UCSD-AML1 (cell line): ENCODE data around the gene TCEANC.

Source experiments
- DNase-seq: peaks from one replicate; lab custom pipeline; 2025; ENCODE audit not compliant: unreplicated experiment; lab: John Stamatoyannopoulos, UW

Gene TCEANC

DNA sequence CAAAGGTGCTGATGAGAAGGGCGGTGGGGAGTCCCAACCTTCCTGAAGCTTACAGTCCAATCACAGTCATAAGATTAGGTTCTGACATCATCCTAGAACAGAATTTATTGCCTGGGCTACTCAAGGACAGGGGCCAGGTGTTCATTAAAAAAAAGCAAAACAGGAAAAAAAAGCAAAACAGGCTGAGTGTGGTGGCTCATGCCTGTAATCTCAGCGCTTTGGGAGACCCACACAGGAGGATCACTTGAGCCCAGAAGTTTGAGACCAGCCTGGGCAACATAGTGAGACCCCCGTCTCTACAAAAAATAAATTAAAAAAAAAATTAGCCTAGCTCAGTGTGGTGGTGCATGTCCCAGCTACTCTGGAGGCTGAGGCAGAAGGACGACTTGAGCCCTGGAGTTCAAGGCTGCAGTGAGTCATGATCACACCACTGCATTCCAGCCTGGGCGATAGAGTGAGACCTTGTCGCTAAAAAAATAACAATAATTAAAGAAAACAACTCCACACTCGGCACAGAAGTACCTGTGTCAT, 39.0 kb downstream of the TCEANC start:
- DNase-seq, result no peak

DNA sequence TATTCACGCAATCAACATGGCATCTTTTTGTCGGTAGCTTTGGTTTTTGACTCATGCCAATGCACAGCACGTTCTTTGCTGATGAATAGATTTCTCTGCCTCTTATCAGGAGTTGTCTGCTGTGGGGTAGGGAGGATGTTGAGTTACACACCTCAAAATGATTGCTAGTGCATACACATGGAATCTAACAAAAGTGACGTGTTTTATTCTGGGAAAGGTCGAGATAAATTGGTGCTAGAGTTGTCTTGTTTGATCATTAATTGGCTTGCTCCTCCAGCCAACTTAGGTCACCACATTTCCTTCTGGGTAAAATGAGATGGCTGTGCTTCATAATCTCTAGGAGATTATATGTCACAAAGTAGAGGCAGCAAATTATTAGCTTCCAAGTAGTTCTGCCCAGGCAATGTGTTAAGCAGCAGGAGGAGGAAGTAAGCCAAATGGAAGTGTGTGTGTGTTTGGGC, 39.9 kb downstream of the TCEANC start:
- no peak for DNase-seq

DNA sequence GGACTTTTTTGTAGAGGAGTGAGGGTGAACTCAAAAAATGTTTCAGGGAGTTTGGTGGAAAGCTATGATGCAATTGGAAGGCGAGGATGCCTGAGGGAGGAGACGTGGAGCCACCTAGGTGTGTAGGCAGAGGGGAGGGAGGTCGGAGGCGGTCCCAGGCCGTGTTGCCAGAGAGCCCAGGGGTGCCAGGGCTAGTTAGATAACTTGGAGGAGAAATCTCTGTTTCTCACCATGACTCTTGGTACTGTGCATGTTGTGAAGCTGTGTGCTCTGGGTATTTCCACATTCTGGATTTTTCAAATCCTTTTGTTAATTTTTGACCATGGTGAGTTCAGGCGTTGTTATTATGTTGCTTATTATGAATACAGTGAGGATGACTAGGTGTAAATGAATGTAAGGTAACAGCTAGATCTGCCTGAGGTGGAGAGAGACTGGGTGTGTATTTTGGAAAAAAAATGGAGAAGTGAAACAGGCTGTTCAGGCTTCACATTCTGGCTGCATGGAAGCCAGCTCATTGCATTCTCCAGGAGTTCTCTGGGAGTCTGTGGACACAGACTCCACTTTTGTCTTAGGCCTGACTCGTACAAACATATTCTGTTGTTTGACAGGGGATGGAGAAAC, 40.5 kb downstream of the TCEANC start:
- no peak for DNase-seq

DNA sequence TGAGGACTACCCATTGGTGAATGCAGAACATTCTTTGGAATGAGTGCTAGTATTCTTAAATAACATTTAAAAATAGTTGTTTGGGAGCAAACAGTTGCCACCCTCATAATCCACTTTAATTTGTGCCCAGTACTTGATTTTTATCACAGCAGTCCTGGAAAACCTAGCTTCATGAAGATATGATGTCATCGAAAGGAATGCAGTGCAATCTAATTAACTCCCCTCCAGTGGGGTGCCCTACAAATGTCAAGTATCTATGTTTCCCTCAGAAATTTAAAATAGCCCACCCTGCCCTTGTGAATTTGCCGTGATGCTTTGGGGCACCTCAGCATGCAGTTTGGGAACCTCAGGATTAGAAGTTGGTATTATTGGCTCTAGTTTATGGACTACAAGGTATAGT, 41.4 kb downstream of the TCEANC start:
- no peak for DNase-seq

DNA sequence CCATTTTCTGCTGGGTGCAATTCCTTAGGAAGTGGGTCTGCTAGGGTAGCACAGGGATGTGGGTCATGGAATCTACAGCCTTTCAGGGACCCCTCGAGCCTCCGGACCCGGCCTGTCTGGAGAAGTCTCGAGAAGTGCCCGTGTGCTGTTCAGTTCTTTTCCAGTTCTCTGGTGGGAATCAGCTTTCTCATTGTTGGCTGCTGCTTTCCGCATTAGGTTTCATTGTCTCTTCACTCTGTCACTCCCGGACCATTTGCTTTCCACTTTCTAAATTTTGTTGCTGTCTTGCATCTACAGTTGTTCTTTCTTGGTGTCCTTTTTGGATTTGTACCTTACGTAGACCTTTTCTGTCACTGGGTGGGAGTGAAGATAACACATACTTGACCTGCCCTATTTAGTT, 42.0 kb downstream of the TCEANC start:
- DNase-seq, result no peak

DNA sequence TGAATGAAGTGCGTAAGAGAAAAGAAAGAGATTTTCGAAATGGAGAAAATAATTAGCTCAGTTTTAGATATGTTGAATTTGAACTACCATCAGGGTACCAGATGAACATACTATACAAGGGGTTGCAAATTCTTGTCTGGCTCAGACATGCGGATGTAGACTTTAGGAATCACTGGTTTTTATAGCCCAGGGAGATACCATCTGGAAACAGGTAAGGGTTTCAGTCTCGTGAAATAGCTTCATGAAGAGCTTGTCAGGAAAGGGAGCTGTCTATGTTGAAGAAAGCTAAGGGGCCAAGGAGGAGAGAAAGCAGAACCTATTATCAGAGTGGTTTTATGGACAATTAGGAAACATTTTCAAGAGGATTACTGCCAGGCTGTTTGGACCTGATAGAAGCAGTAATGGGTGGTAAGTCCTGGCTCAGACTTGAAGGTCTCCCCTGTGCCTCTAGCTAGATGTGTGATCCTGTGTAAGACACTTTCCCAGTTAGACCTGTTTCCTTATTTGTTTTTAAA, 42.7 kb downstream of the TCEANC start:
- DNase-seq, result no peak

DNA sequence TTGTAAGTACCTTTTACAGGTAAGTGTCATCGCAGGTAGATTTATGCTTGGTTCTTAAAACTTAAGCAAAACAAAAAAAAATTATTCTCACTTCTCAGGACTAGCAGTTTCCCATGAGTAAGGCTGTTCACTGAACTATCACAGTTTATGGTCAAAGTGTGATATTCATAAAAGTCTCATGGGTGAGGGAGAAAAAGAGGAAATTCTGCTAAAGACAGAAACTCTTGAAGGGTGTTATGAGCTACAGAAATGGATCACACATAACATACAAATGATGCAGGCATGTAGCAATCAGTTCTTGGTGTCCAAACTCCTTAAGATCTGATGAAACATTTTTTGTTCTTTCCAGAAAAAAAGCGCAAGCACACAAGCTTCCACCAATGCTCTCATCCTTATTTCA, 44.5 kb downstream of the TCEANC start:
- DNase-seq, result no peak

DNA sequence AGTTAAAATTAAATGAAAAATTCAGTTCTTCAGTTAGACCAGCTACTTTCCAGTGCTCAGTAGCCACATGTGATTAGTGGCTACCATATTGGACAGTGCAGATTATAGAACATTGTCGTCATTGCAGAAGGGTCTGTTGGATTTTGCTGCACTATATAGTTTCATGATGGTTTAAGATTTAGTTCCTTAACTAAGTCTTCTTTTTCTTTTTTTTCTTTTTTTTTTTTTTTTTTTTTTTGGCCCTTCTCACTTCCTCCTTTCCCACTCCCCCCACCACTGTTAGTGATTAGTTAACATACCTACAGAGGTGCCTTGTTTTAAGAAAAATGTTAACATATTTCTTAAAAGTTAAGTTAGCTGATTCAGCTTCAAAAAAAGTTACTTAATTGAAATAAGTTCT, 45.0 kb downstream of the TCEANC start:
- DNase-seq, result no peak

DNA sequence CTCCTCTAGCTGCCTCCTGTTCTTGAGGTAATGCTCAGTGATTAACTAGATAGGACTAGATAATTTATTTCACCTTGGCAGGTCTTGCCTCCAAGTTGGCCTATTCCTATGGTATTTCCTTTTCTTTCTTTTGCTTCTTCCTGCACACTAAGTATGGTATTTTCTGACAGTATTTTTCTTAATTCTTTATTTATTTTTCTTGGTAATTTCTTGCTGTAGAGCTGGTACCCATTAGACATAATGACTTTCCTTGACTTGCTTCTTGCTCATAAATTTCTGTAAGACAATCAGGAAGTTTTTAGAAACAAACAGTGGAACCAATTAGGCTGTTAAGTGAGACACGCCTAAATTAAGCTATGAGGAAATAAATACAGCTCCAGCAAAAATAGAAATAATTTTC, 45.5 kb downstream of the TCEANC start:
- no peak for DNase-seq

DNA sequence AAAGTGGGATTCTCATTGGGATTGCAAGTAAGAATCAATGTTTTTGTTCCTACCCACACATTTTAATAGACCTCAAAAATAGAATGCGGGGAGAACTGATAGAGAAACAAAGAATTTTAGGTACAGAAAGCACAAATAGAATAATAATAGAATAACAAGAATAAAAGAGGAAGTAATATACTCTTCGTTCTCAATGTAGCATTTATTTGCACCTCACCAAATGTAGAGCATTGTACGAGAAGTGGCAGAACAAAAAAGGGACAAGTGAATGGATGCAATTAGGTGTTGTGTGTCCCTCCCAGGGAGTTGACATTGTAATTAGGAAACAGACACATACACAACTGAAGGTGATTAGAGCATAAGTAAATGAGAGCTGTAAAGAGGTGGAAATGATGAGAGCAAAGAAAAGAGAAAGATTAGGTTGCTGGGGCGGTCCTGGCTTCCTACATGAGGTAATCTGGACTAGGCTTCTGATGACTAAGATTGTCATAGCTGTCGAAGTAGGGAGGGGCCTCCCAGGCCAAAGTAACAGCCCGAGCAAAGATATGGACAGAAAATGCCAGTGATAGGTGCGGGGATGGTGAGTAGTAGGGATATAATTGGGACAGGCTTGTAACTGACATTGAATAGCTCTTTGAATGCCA, 46.4 kb downstream of the TCEANC start:
- DNase-seq, result no peak

DNA sequence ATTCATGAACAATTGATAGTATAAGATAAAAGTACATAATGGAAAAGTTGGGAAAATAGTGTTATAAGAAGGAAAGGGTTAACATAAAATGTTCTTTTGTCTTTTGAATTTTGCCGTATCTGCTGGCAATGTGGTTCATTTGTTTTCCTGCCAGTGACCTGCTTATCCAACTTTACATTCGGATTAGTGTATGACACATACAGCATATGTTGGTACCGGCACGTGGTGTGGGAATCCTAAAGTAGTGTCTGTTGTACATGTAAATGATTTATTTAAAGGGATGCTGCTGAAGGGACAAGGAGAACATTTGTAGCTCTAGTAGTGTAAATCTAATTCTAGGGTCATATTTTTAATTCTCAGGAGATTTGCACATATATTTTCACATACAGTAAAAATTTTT, 47.4 kb downstream of the TCEANC start:
- DNase-seq, result no peak

DNA sequence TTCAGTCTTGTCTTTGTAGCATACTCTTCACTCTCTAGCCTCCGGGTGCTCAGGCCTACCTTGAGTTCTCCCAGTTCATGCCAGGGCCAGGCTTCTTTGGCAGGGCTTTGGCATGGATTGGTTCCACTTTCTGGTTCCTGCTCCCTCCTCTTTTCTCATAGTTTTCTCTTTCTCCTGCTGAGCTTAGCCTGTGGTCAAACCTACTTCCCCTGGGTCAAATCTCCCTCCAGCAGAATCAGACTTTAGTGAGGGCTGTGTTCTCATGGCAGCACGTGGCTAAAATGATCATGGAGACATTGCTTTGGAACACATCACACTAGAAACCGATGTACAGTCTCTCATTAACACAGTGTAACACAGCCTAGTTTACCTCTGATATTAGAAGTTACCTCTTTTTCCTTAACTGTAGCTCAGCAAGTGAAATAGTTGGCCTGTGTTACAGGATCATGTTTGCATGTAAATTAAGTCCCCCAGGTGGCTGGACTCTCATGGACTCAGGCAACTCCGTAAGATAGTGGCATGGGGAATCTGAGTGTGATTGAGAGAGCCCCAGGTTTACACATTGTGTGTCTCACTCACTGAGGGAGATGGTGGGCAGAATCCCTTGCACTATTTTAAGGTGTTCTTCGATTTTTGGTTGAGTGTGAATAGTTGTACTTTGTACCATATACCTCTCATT, 49.3 kb downstream of the TCEANC start:
- DNase-seq, result no peak

DNA sequence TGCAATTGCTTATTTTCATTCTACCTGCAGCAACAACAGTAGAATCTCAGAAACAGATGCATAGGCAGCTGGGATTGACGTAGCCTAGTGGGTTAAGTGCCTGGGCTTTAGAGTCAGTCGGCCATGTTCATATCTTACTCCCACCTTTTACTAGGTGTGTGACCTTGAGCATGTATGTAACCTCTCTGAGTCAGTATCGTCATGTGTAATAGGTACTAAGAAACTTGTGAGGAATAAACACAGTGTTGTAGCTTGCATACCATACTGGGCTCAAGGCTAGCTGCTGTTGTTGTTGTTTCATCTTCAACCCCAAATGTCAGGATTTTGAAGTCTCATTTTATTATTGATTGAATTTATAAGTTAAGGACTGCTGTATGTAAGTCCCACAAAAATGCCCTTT, 50.2 kb downstream of the TCEANC start:
- DNase-seq, result no peak

DNA sequence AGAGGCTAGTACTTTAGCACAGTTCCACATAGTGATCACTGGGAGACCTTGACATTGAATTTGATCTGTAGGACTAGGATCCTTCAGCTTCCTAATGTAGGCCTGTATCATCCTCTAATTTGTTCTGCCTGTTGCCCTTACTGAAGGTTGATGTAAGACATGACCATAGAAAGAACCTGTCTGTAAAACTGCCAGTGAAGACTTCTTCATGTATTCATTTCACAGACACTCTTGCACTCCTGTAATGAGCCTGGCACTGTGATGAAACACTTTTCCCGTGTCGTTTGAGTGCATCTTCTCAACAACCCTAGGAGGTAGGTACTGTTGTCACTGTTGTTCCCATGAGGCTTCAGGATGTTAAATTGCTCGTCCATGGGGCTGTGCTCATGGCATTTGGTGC, 50.6 kb downstream of the TCEANC start:
- no peak for DNase-seq

DNA sequence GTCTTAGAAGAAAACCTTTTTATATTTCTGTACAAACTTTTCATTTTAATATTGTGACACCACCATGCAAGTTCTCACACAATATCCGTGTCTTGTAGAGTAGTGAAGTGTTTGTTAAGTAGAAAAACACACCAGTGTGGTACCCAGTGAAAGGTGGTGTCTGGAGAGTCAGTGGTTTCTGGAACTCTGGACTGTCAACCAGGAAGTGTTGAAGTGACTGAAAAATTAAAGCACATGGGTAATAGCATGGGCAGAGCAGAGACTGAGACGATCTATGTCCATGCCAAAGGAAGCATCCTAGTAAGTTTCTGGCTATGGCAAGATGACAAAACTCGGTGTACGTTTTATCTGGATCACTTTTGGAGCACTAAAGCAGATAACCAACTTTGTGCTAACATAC, 58.2 kb downstream of the TCEANC start:
- DNase-seq, result no peak
